ENCODE measurements around the gene UBE2H.
"Not testable (repeated sequence)": the region's sequence is repeated elsewhere in the genome, so short reads cannot be mapped to it uniquely, and the experiment has no call there.

Gene UBE2H

DNA sequence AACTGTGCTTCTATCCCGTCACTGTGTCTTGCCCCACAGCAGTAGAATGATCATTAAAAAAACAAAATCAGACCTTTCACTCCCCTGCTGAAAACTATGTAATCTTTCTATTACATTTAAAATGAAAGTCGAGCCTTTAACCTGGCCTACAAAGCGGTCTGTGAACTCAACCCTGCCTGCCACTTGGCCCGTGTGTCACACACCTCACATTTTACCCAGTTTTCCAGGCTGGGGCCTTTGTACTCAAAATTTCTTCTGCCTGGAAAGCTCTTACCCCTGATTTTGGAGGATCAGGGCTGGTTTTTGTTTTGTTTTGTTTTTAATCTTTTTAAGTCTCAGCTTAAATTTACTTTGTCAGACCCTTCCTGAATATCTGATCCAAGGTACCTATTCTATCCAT, 82.1 kb downstream of the UBE2H start:
- no peak for DNase-seq

DNA sequence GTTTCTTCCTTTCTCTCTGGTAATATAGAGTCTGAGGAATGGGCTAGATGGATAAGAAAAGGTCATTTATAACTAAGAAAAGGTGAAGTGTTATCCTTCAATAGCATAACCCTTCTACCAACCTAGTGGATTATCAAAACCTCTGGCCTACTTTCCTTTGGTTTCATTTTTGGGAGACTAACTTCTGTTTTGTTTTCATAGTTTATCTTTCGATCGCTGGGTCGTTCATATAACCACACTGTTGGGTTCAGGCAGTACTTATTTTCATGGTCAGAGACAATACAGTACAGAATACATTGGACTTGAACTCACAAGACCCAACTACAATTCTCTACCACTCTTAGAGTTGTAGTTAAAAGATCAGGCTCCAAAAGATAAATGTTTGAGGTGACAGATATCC, 86.5 kb downstream of the UBE2H start:
- no peak for DNase-seq

DNA sequence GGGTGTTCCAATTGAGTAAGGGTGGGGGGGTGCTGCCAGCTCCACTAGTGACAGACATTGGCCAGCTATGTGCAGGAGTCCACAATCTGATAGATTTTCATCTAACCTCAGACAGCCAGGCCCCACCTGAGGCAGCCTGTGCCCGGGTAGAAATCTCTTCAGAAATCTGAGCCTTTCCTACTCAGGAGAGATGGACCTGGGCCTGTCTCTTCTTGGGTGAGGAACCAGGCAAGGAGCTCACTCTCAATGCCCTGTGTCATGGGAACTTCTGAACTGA, 86.9 kb downstream of the UBE2H start:
- no peak for DNase-seq

DNA sequence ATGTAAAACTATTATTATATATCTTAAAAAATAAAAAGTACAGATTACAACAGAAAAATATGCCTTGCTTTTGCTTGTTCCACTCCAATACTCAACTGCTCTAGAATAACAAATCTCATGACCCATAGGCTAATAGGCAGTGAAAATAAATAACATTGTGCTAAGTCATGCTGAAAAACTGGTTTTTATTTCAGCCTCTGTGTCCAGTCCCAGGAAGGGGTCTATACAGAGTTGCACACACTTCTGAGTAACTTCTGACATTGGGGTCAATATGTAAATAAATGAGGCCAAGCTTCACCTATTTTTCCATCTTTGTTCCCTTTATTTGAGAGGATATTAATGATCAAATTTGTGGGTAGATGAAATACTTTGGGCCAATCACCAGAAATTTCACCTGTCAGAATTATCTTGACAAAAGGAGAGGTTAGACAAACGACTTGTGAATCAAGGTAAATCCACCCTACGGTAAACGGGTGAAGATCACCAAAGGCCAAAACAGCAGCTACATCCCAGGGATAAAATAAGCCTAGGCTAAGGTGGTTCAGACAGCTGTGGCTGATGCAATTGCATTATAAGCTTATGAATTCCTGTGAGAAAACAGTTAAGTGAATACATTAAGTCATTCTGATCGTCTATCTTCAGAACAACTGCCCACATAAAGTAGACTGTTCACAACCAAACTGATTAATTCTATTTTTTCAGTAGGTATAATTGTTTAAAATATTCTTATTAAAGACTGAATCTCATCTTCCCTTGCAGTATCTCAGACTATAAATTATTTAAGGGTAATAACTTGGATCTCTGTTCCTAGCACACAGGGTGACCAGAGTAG, 87.5 kb downstream of the UBE2H start:
- DNase-seq, result no peak

DNA sequence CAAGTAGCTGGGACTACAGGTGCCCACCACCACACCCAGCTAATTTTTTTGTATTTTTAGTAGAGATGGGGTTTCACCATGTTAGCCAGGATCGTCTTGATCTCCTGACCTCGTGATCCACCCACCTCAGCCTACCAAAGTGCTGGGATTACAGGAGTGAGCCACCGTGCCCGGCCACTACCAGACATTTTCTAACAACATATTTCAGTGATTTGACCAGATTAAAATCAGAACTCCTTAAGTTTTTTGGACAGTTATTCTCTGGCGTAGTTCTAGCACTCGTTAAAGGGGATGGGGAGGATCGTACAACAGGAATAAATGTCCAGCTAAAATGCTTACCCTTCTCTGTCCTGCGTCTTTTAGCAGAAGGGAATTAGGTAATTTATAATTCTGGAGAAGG, 88.1 kb downstream of the UBE2H start:
- DNase-seq, result not testable (repeated sequence)

DNA sequence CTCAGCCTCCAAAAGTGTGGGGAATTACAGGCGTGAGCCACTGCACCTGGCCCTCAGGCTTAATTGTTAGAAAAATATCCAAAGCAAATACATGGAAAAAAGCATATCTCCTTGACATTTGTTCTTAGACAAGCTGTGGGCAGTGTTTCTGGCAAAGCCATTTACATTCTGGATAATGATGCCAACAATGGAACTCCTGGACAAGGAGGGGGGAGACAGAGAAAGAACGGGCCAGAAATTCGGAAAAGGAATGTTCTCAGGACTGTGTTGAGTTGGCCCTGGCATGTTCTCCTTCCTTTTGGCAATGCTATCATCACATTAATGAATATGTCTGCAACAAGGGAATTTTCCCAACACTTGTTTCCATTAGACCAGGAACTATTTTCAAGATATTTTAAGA, 88.7 kb downstream of the UBE2H start:
- DNase-seq, result no peak

DNA sequence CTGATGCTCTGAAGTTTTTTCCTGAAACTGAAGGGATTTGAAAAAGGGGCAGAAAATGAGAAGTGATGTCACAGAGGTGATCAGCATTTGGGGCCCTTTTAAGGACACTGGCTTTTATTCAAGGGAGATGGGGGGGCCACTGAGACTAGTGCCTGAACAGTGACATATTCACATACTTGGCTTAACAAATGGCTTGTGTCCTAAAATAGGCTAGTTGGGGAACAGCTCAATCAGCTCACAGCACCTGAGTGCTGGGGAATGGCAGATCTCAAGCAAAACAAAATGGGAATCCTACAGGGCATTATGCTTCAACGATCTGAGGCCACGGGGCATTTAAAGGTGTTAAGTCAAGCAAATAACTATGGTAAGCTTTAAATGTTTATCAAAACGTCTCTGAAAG, 90.1 kb downstream of the UBE2H start:
- no peak for DNase-seq

DNA sequence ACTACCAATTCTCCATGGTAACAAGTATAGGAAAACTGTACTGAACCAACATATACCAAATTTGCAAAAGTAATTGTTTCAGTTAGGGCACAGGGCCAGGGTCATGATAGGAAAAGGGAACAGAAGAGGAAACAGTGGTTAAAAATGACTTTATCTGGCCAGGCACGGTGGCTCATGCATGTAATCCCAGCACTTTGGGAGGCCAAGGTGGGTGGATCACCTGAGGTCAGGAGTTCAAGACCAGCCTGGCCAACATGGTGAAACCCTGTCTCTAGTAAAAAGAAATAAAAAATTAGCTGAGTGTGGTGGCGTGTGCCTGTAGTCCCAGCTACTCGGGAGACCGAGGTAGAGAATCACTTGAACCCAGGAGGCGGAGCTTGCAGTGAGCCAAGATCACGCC, 92.0 kb downstream of the UBE2H start:
- DNase-seq, result not testable (repeated sequence)

DNA sequence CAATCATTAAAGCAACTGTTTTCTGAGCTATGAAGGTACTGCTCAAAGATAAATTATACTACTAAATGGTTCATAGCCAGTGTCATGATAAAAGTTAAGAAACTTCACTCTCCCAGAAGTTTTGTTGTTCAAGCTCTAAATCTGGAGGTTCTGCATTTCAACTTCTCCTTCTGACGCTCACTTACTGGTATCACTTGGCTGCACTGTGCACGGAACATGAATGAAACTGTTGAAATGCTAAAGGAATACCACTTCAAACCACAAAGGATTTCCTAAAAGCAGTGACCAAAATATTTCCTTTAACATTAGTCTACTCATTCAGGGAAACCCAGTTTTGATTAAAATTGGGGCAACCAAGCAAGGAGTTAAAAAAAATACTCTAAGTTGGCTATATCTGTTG, 93.6 kb downstream of the UBE2H start:
- DNase-seq, result no peak

DNA sequence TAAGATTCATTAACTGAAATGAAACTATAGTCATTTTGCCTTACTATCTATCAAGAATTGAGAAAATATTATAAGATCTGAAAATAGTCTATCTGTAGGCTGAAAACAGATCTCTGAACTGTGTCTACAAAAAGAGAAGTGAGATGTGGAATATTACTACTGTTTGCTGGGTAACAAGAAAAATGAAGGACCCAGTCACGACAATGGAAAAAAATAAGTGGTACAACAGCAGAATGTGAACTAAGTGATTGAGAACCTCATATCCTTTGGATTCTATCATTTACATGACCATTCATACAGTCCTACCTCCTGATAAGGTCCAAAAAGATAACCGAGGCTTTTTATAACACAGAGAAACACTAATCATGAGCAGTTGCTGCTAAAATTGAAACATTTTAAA, 94.3 kb downstream of the UBE2H start:
- DNase-seq, result no peak

DNA sequence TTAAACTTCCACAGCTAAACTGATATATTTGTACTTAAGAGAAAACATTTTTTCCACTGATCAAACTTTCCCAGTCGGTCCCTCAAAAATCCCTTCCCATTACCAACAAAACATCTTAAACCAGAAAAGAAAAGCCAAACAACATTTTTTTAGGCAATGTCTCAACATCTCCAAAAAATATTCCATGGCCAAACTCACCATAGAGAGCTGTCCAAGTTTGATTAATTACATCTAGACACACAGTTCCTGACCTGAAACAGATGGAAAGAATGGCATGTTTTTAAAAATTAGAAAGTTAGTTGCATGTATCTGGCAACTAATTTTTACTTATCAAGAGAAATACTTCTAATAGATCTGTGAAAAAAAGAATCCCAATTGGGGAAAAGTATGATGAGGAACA, 95.4 kb downstream of the UBE2H start:
- DNase-seq, result no peak

DNA sequence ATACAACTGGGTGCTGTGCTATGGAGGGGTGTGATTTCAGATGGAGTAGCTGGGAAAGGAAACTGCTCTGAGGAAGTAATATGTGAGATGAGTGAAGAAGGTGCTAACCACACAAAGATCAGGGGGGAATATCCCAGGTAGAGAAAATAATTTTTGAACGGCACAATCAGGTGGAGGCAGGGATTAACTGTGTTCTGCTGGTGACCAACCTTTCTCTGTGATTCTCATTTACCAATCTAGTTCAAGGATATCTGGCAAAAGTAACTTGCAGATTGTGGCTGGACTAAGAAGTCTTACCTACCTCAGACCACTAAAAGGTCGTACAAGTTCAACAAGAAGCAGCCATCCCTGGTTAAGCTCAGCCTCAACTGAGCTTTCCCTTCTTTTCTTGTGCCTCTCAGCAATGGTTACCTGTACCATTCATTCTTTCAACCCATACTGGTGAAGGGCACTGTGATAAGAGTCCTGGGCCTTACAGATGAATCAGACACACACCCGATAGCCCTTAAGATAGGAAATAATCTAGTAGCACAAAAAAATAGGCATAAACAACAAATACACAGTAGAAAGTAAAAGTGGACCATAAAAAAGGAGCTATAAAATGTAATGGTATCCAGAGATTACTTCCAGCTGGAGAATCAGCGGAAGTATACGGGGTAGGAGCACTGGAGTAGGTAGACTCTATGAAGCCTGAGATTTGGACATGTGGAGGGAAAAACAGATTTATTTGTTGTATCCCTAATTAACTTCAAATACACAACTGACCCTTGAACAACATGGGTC, 96.6 kb downstream of the UBE2H start:
- DNase-seq, result no peak

DNA sequence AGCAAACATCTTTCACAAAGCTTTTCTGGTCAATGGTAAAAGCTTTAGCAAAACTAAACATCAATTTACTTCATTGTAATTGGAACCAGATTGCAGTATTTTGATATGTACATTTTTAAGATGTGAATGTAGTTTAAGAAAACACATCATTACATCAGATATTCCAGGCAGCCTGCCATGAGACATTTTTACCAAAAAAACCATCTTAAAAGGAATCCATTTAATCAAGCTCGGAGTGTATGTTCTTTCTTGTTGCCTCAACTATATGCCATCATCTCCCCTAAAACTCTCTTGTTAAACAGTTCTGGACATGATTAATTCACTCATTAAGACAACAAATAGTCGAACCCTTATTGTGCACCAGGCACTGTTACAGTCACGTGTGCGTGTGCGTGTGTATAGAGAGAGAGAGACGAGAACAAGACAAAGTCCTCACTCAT, 97.5 kb downstream of the UBE2H start:
- DNase-seq, result peak; percentile 92

DNA sequence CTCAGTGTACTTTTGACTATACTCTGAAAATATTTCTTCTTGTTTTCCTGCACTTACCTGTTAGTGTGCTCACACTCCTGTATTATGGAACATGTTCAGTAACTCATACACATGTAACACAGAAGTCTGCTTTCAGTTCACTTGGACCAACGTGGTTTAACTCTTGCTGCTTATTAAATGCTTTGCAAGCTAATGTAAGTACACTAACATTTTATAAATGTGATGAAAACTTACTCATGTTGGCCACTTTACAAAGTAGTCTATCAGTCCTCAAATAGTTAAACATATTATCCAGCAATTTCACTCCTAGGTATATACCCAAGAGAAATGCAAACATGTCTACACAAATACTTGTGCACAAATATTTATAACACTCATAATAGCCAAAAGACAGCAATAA, 98.4 kb downstream of the UBE2H start:
- no peak for DNase-seq

DNA sequence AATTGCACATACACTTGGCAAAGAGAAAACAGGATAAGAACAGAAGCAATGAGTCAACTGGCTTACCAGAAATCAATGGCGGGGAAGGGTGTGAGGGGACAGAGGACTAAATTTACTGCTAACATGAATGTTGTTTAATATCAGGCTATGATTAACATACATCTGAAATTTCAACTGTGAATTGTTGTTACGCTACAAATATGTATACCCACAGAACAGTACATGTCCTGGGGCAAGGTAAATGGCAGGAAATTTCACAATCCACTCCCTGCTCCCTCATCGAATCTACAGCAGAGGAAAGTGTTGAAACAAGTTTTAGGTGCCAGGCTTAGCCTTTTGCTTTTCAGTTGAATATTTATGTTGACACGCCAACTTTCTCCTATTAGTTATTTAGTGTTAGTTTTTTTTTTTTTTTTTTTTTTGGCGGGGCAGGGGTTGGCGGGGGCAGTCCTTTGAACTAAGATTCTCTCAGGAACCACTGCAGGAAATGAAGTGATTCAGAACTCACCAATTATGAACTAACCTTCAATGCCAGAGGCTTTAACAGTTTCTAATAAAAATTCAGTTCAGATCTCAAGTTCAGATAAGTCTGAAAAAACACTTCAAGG, 99.0 kb downstream of the UBE2H start:
- DNase-seq, result peak; percentile 70

DNA sequence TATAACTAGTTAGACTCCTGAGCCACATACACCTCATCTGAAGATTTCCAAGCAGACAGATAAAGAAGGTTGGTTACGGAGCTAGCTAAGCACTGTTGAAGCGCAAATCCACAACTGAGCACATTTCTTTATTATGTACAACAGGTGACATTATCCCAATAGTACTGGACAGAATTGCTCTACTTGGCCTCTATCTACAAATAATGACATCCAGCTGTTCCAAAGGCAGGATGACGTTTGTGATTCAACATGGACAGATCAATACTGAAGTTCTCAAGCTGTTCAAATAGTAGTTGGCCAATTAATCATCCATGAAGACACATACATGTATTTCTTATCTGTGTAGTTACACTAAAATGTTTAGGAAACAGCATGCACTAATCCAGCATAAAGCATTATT, 101.0 kb downstream of the UBE2H start:
- no peak for DNase-seq

DNA sequence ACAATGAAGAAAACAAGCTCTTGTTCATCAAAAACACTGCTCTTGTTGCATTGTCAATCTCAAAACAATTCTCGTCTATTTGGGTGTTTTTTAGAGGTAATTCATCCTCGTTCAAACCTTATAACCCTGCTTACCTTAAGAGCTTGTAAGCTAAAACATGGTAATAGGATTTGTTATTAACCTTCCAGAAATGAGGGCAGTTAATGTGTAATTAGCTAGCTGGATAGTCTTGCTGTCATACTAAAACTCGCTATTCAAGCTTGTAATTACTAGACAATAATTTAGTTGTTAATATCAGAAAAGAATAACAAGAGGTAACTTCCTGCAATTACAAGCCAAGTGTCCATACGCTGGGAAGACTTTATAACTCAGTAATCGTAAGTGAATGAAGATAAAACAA, 101.6 kb downstream of the UBE2H start:
- DNase-seq, result no peak

DNA sequence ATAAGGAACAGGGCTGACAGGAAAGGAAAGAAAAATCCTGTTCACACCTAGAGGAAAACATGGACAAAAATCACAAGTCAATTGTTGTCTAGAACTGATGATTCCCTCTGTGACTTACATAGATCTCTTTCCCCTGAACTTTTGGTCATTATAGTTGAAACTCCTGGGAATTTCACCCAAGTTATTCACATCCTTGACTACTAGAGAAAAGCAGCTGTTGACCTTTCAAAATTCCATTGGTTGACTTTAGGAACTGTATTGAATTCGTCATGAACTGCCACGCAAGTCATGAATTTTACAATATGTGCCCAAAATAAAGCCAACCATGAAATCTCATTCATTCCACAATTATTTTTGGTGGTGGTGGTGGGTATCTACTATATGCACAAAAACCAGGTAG, 104.3 kb downstream of the UBE2H start:
- DNase-seq, result peak; percentile 74

DNA sequence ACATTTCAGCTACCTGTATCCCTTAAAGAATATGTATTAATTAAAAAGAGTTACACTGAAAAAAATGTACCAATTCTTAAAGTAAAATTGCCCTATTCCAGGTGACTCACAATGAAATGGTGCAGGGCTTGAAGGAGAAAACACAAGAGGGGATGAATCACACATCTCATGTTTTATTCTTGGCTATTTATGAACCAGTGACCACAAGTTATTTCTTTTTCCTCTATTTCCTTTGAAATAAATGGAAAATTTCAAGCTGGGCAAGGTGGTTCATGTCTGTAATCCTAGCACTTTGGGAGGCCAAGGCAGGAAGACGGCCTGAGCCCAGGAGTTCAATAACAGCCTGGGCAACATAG, 106.8 kb downstream of the UBE2H start:
- peak; percentile 93 for DNase-seq

DNA sequence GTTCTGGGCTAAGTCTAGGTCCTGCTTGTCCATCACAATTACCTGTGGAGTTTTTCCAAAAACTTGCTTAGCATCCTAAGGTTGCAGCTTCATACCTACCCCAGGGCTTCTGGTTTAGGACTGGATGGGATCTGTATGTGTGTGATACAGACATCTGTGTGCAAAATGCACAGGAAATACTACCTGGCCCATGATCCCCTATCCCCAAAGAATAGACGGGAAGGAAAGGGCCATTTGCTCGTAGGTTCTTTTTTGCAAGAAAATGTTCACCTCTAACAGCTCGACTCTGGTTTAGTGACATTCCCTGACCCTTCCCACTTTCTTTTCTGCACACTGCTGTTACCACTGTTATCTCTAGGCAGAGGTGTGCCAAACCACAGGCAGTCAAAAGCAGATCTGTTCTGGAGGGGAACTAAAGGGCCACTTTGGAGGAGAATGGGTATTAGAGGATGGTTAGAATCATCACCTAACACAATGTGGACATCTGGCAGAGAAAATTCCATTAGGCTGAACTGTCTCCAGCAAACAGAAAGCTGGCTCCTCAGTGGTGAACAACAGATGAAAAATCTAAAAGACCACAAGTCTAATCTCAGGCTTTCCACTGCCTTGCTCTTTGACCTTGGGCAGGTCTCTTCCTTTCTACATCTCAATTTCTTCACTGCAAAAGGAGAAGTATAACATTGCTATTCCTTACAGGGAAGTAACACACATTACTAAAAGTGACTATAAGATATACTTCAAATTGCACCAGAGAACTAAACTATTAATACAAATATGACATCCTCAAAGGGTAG, 107.4 kb downstream of the UBE2H start:
- peak; percentile 90 for DNase-seq

DNA sequence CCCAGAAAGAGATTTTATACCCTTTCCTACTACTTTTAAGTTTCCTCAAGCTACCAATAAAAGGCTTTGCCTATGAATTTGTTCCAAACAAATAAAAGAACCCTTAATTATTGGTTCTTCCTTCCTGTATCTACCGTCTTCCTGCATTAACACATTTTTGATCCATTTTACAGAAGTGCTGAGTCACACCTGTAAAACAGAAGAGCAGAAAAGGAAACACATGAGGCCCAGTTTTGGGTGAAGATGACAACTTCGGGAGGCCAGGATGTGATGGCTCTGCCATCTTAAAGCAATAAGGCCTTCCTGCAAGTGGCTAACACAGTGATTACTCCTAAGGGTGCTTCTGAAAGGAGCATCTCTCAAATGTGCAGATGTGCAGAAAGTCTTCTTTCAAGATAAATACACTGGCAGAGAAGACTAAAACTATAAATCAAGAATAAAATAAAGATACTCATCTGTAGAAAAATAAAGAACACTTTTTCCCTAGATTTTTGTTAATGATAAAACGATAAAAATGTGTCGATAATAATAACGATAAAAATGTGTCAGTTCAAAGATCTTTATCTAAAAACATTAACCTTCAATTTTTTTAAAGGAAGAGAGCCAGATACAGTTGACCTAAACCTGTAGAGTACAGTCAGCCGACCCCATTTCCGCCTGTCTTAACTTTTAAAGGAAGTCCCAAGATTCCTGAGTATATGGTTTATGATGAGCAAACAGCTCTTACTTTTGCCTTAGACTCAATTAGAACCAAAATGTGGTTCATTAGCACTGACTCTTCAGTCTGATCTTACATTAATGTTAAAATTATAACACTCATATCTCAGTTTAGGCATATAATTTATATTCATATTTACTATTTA, 108.6 kb downstream of the UBE2H start:
- no peak for DNase-seq

DNA sequence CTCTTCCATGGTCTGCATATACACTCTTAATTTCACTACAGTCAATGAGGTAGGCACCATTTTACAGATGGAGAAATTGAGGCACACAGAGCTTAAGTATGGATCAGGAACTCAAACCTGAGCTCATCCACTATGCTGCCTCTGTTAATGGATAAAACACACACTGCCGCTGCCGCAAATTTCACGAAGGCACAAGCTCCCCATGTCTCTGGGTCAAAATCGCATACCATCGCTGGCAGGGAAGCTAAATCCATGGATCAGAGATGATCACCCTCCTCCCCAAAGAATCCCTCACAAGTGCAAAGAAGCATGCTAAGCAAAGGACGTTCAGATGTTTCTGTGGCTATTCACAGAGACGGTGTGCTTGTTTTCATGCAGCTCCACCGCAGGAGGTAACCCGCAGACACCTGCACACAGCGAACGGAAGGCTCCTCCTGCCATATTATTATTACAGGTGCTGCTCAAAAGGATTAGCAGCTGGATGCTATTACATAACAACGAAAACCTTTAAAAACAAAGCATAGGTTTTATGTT, 109.3 kb downstream of the UBE2H start:
- no peak for DNase-seq

Data from HCEC 1CT (cell line).